Testis (tissue), 2 donors: ENCODE results near the gene LPP.

Experiments used
- CTCF ChIP-seq, 3 experiments: fragments of 450-650 bp in 2 of 3; fragments of 200-600 bp in 1 of 3; sonication (generic) in 1 of 3; IDR thresholded peaks; one replicate each; pipeline ENCODE4 v1.5.1; 2016 to 2019; ENCODE audit warnings: antibody characterized with exemption in 3 of 3, mild to moderate bottlenecking in 2 of 3, moderate library complexity in 1 of 3
- POLR2A ChIP-seq: fragments of 450-650 bp; IDR thresholded peaks from one replicate; pipeline ENCODE4 v1.6.1; 2017; ENCODE audit warnings: antibody characterized with exemption, mild to moderate bottlenecking, moderate library complexity

GRCh38 chr3:188146219-188146618 lies 7.7 kb upstream of the LPP start:
- TF ChIP-seq CTCF (IDR thresholded peaks at IDR 0.05) (no peak), POLR2A (no peak)
